Lung (tissue), 12 donors: ENCODE data around the gene C5orf24. TPM values are rescaled to one million over a fixed set of nuclear protein-coding genes. Genes with fewer than 3 reads are reported as not detected.

ENCODE experiments used
- ATAC-seq: fragments of 200-7000 bp; cut with Tn5 transposase; one replicate; pipeline ENCODE4 v1.9.1; 2020; ENCODE audit warnings: moderate number of reproducible peaks; ENCODE audit not compliant: insufficient read depth, low FRiP score
- DNase-seq, 3 donors: peaks; one replicate each; pipeline ENCODE4 v3.0.0-alpha.2; 2013 to 2017
- H3K27ac ChIP-seq, 2 donors: one replicate each; pipeline ENCODE4 v1.5.1; 2013; ENCODE audit warnings: mild to moderate bottlenecking in 2 of 2, moderate library complexity in 2 of 2, control low read depth in 1 of 2, inconsistent platforms in 1 of 2, low read depth in 1 of 2, low read length in 1 of 2
- H3K27me3 ChIP-seq, 3 donors: one replicate each; pipeline ENCODE4 v1.5.1; 2013; ENCODE audit warnings: low read length in 2 of 3; ENCODE audit not compliant: control insufficient read depth in 3 of 3, insufficient read depth in 3 of 3
- H3K36me3 ChIP-seq, 4 donors: one replicate each; pipeline ENCODE4 v1.5.1; 2013; ENCODE audit warnings: low read length in 4 of 4, mild to moderate bottlenecking in 1 of 4, moderate library complexity in 1 of 4; ENCODE audit not compliant: control insufficient read depth in 4 of 4, insufficient read depth in 4 of 4
- H3K4me1 ChIP-seq, 5 donors: one replicate each; pipeline ENCODE4 v1.5.1; 2013; ENCODE audit warnings: low read length in 5 of 5, mild to moderate bottlenecking in 2 of 5, moderate library complexity in 1 of 5; ENCODE audit not compliant: control insufficient read depth in 5 of 5, insufficient read depth in 5 of 5
- H3K4me3 ChIP-seq: one replicate; pipeline ENCODE4 v1.5.1; 2013; ENCODE audit warnings: mild to moderate bottlenecking, control low read depth, moderate library complexity
- H3K9ac ChIP-seq, 2 donors: one replicate each; pipeline ENCODE4 v1.5.1; 2013; ENCODE audit warnings: low read length in 2 of 2, control low read depth in 1 of 2; ENCODE audit not compliant: insufficient read depth in 1 of 2
- H3K9me3 ChIP-seq, 4 donors: one replicate each; pipeline ENCODE4 v1.5.1; 2013; ENCODE audit warnings: low read length in 3 of 4, mild to moderate bottlenecking in 1 of 4, moderate library complexity in 1 of 4; ENCODE audit not compliant: control insufficient read depth in 4 of 4, insufficient read depth in 3 of 4
- CTCF ChIP-seq: IDR thresholded peaks from 2 replicates; pipeline ENCODE4 v1.5.1; 2012; ENCODE audit warnings: mild to moderate bottlenecking; ENCODE audit errors: control extremely low read depth, extremely low read depth
- WGBS, 2 donors: extraction: QIAGEN DNeasy Blood & Tissue Kit; methylation state at CpG; one replicate each; pipeline ENCODE4 v1.1.7; 2013; 5-methylcytosine and 5-hydroxymethylcytosine counted together
- polyA plus RNA-seq, 2 donors: library from polyadenylated mRNA; stranded (reverse); fragments of 200-250 nt; gene quantifications; one replicate each; pipeline ENCODE4 v1.2.1, GENCODE V29; 2013
- total RNA-seq, 2 donors: library from RNA; depleted of rRNA in 1 of 2; stranded (reverse); fragments of >200 nt in 1 of 2; gene quantifications; one replicate each; pipeline ENCODE4 v1.2.1, GENCODE V29; 2014 to 2021
- donor health status: control.
- donor health status: control.
- donor health status: Bipolar disorder and iron deficiency.
- donor health status: healthy.
- donor health status: DM: yes; HTN: yes; CAD: no.

C5orf24 gene
- total and polyA plus RNA-seq, 4 donors, result 19.6 to 68.8 (median 29.7) TPM

GRCh38 chr5:134904610-134905245 is 59.0 kb downstream of the C5orf24 start, which contains the start of gene PCBD2:
TSS of gene PCBD2 (plus strand) at chr5:134905131. CDS start at chr5:134905140, 9 bp downstream.
- peak; percentile 90 to 94 (median 92) for DNase-seq
- peak within 1 kb of the TSS; percentile 84 for H3K4me3 ChIP-seq
- H3K9me3 ChIP-seq, result no peaks in the 10 kb centered on the region
- no peaks in the 10 kb centered on the region for H3K27me3 ChIP-seq
- peaks cover 0 to 2% (median 0%) of the 10 kb centered on the region in 4 donors for H3K36me3 ChIP-seq
- 0 to 1% methylated on average over 71 to 84 of the region's 84 CpGs for WGBS, 2 donors
- H3K27ac ChIP-seq, result peak within 1 kb of the TSS; percentile 98 to 100
- H3K4me1 ChIP-seq, result peaks cover 0 to 2% (median 0%) of the 10 kb centered on the region in 5 donors
- peak; percentile 61 for TF ChIP-seq CTCF
- peak; percentile 94 for ATAC-seq
- peak within 1 kb of the TSS; percentile 63 to 89 for H3K9ac ChIP-seq

GRCh38 chr5:134905246-134905996 is 59.7 kb downstream of the C5orf24 start:
- ATAC-seq (peak; percentile 40), DNase-seq (peak; percentile 62 to 91 (median 89))
- Histone ChIP-seq H3K27ac (peak overlapping the region; percentile 98 to 100), H3K9ac (peak overlapping the region; percentile 63 to 89), H3K27me3 (no peaks in the 10 kb centered on the region), H3K4me1 (peaks cover 0 to 2% (median 0%) of the 10 kb centered on the region in 5 donors), H3K4me3 (peak overlapping the region; percentile 84), H3K9me3 (no peaks in the 10 kb centered on the region), H3K36me3 (peaks cover 0 to 4% (median 0%) of the 10 kb centered on the region in 4 donors)
- 0% methylated on average over 50 to 54 of the region's 54 CpGs for WGBS, 2 donors
- peak; percentile 46 for TF ChIP-seq CTCF

GRCh38 chr5:134906811-134907210 is 61.0 kb downstream of the C5orf24 start:
- no peak overlapping the region for H3K9ac ChIP-seq
- peaks cover 0 to 6% (median 5%) of the 10 kb centered on the region in 4 donors for H3K36me3 ChIP-seq
- H3K4me3 ChIP-seq, result no peak overlapping the region
- ATAC-seq, result no peak
- 95 to 98% methylated on average over 1 of the region's 1 CpG for WGBS, 2 donors
- H3K27me3 ChIP-seq, result no peaks in the 10 kb centered on the region
- no peak for DNase-seq
- H3K27ac ChIP-seq, result no peak overlapping the region
- peaks cover 0 to 2% (median 0%) of the 10 kb centered on the region in 5 donors for H3K4me1 ChIP-seq
- no peaks in the 10 kb centered on the region for H3K9me3 ChIP-seq
- no peak for TF ChIP-seq CTCF

Other genes starting within 250 kb of the C5orf24 start
- 10 to 100 TPM; 44.1 to 58.8 TPM for gene SAR1B, start 213.1 kb upstream of the C5orf24 start, total RNA-seq
- 10 to 100 TPM; 21.5 to 37.0 TPM for gene SAR1B, start 213.1 kb upstream of the C5orf24 start, polyA plus RNA-seq
- gene SEC24A, start 197.2 kb upstream of the C5orf24 start, total RNA-seq, result 10 to 100 TPM; 17.9 to 23.8 TPM
- gene SEC24A, start 197.2 kb upstream of the C5orf24 start, polyA plus RNA-seq, result 10 to 100 TPM in 1 of 2 donors, 1 to 10 TPM in 1; 3.3 to 11.8 TPM
- 10 to 100 TPM; 20.4 to 27.5 TPM for gene CAMLG, start 107.4 kb upstream of the C5orf24 start, total RNA-seq
- gene CAMLG, start 107.4 kb upstream of the C5orf24 start, polyA plus RNA-seq, result 10 to 100 TPM; 17.1 to 48.2 TPM
- gene DDX46, start 87.2 kb upstream of the C5orf24 start, total RNA-seq, result 10 to 100 TPM; 40.5 to 73.8 TPM
- 10 to 100 TPM; 21.8 to 22.5 TPM for gene DDX46, start 87.2 kb upstream of the C5orf24 start, polyA plus RNA-seq
- 10 to 100 TPM; 50.2 to 91.9 TPM for gene TXNDC15, start 28.4 kb downstream of the C5orf24 start, total RNA-seq
- gene TXNDC15, start 28.4 kb downstream of the C5orf24 start, polyA plus RNA-seq, result 10 to 100 TPM; 58.5 to 88.2 TPM
- gene PCBD2, start 59.2 kb downstream of the C5orf24 start, total RNA-seq, result 10 to 100 TPM in 1 of 2 donors, 1 to 10 TPM in 1; 9.4 to 12.3 TPM
- gene PCBD2, start 59.2 kb downstream of the C5orf24 start, polyA plus RNA-seq, result 1 to 10 TPM; 4.1 to 5.7 TPM
- gene CATSPER3, start 121.9 kb downstream of the C5orf24 start, total RNA-seq, result under 1 TPM; 0.54 to 0.61 TPM
- under 1 TPM; 0.38 to 0.43 TPM for gene CATSPER3, start 121.9 kb downstream of the C5orf24 start, polyA plus RNA-seq
- under 1 TPM; 0.43 to 0.55 TPM for gene PITX1, start 188.3 kb downstream of the C5orf24 start, total RNA-seq
- 1 to 10 TPM in 1 of 2 donors, under 1 TPM in 1; 0.89 to 1.3 TPM for gene PITX1, start 188.3 kb downstream of the C5orf24 start, polyA plus RNA-seq